ENCODE measurements around the gene SLIT3. TPM values are rescaled to one million over a fixed set of nuclear protein-coding genes. Genes with fewer than 3 reads are reported as not detected.

Gene SLIT3
- total and polyA plus RNA-seq, 9 of the 15 experiments (the other 6 are each of a cell fraction or from before 2014, with no cell fraction given): 0.01 to 0.04 TPM; not detected in 7

GRCh38 chr5:168693297-168693696 lies 607.6 kb downstream of the SLIT3 start (continued):
- TF ChIP-seq E2F8 (IDR thresholded peaks at IDR 0.05; ENCODE audit: low read depth, partially characterized antibody) (no peak), CBFA2T2 (conservative IDR thresholded peaks at IDR 0.05) (peak; percentile 59), PHF20 (IDR thresholded peaks at IDR 0.05; ENCODE audit: partially characterized antibody) (no peak), MITF (IDR thresholded peaks at IDR 0.05) (no peak), PPARD (CRISPR knock-in tag; IDR thresholded peaks at IDR 0.05) (no peak), YY1 (IDR thresholded peaks at IDR 0.05; ENCODE audit: borderline replicate concordance in 1 of 3, control insufficient read depth in 1 of 3, extremely low read depth in 1 of 3, insufficient read depth in 3 of 3, insufficient read length in 1 of 3, insufficient replicate concordance in 2 of 3, low read depth in 1 of 3, low read length in 2 of 3) (no peak), ID3 (CRISPR knock-in tag; IDR thresholded peaks at IDR 0.05) (no peak), ID3 (tag; IDR thresholded peaks at IDR 0.05) (no peak), TRIM25 (IDR thresholded peaks at IDR 0.05; ENCODE audit: borderline replicate concordance) (no peak), ZNF655 (CRISPR knock-in tag; IDR thresholded peaks at IDR 0.05) (no peak), CHCHD3 (CRISPR knock-in tag; IDR thresholded peaks at IDR 0.05) (no peak), GTF2B (IDR thresholded peaks at IDR 0.05; ENCODE audit: extremely low read depth, insufficient read length) (no peak), ZNF282 (CRISPR knock-in tag; IDR thresholded peaks at IDR 0.05) (no peak), SMARCA4 (IDR thresholded peaks at IDR 0.05) (peak; percentile 47; the same call in 1 of the 2 replicates), SPI1 (IDR thresholded peaks at IDR 0.05; ENCODE audit: borderline replicate concordance, low read depth, low read length) (no peak)
